GM19328 (cell line): ENCODE measurements around the gene C11orf21.

Source experiments
- ATAC-seq: cut with Tn5 transposase; IDR thresholded peaks from one replicate; pipeline ENCODE4 v1.9.1; 2021; ENCODE audit warnings: mild to moderate bottlenecking, moderate library complexity; ENCODE audit not compliant: unreplicated experiment

Gene C11orf21

GRCh38 chr11:2273311-2273710, 28.4 kb downstream of the C11orf21 start:
- ATAC-seq, result no peak

GRCh38 chr11:2272946-2273280, 28.8 kb downstream of the C11orf21 start:
- no peak for ATAC-seq

GRCh38 chr11:2272228-2272945, 29.3 kb downstream of the C11orf21 start:
- ATAC-seq, result no peak

GRCh38 chr11:2271327-2272227, 30.1 kb downstream of the C11orf21 start:
- ATAC-seq, result no peak

- ATAC-seq, result no peak
Observed at GRCh38 chr11:2271077-2271326, 30.7 kb downstream of the C11orf21 start.

- no peak for ATAC-seq
Observed at GRCh38 chr11:2270322-2271076, 31.2 kb downstream of the C11orf21 start, which contains the start of gene ASCL2. Gene ASCL2 (minus strand): TSS chr11:2270588. CDS start chr11:2270332, 256 bp downstream.

- no peak for ATAC-seq
Observed at GRCh38 chr11:2269601-2270321, 32.0 kb downstream of the C11orf21 start.

- no peak for ATAC-seq
Observed at GRCh38 chr11:2268729-2269600, 32.8 kb downstream of the C11orf21 start.

GRCh38 chr11:2267851-2268728, 33.6 kb downstream of the C11orf21 start:
- no peak for ATAC-seq

- ATAC-seq, result no peak
Observed at GRCh38 chr11:2267306-2267850, 34.3 kb downstream of the C11orf21 start.

- ATAC-seq, result no peak
Observed at GRCh38 chr11:2266586-2267305, 35.0 kb downstream of the C11orf21 start.

GRCh38 chr11:2265854-2266585, 35.7 kb downstream of the C11orf21 start:
- ATAC-seq, result no peak

- no peak for ATAC-seq
Observed at GRCh38 chr11:2265396-2265795, 36.3 kb downstream of the C11orf21 start.

GRCh38 chr11:2264366-2265053, 37.2 kb downstream of the C11orf21 start:
- no peak for ATAC-seq

GRCh38 chr11:2263724-2264360, 37.9 kb downstream of the C11orf21 start:
- ATAC-seq, result no peak

- no peak for ATAC-seq
Observed at GRCh38 chr11:2263071-2263565, 38.6 kb downstream of the C11orf21 start.
